Body of pancreas (tissue), 4 donors: ENCODE results near the gene CARD8.
"Not testable (repeated sequence)": the region's sequence is repeated elsewhere in the genome, so short reads cannot be mapped to it uniquely, and the experiment has no call there.

Source experiments
- CTCF ChIP-seq, 7 experiments: fragments of 450-650 bp in 4 of 7; fragments of 200-600 bp in 3 of 7; sonication (generic) in 3 of 7; IDR thresholded peaks; one replicate each; pipeline ENCODE4 v1.5.1; 2016 to 2019; ENCODE audit warnings: antibody characterized with exemption in 7 of 7
- POLR2A ChIP-seq, 3 donors: fragments of 450-650 bp; IDR thresholded peaks; one replicate each; pipeline ENCODE4 v1.6.1; 2016; ENCODE audit warnings: antibody characterized with exemption in 3 of 3, mild to moderate bottlenecking in 2 of 3

GRCh38 chr19:48269617-48270026, 13.9 kb upstream of the CARD8 start:
- TF ChIP-seq POLR2A, CTCF (IDR thresholded peaks at IDR 0.05): not testable (repeated sequence)
